Tibial nerve (tissue), 3 donors: ENCODE results near the gene HS3ST6.

ENCODE experiments used
- POLR2A ChIP-seq, 2 donors: fragments of 450-650 bp; IDR thresholded peaks; one replicate each; pipeline ENCODE4 v1.6.1; 2017; ENCODE audit warnings: antibody characterized with exemption in 2 of 2, mild to moderate bottlenecking in 2 of 2, moderate library complexity in 2 of 2
- TF ChIP-seq, protein P1 (sequence below), 5 experiments: fragments of 200-600 bp in 3 of 5; fragments of 450-650 bp in 2 of 5; sonication (generic) in 3 of 5; IDR thresholded peaks; one replicate each; pipeline ENCODE4 v1.5.1; 2016 to 2019; ENCODE audit warnings: antibody characterized with exemption in 5 of 5, mild to moderate bottlenecking in 3 of 5, moderate library complexity in 2 of 5

GRCh38 chr16:1900452-1900774 is 17.8 kb downstream of the HS3ST6 start:
- TF ChIP-seq, protein P1, sequence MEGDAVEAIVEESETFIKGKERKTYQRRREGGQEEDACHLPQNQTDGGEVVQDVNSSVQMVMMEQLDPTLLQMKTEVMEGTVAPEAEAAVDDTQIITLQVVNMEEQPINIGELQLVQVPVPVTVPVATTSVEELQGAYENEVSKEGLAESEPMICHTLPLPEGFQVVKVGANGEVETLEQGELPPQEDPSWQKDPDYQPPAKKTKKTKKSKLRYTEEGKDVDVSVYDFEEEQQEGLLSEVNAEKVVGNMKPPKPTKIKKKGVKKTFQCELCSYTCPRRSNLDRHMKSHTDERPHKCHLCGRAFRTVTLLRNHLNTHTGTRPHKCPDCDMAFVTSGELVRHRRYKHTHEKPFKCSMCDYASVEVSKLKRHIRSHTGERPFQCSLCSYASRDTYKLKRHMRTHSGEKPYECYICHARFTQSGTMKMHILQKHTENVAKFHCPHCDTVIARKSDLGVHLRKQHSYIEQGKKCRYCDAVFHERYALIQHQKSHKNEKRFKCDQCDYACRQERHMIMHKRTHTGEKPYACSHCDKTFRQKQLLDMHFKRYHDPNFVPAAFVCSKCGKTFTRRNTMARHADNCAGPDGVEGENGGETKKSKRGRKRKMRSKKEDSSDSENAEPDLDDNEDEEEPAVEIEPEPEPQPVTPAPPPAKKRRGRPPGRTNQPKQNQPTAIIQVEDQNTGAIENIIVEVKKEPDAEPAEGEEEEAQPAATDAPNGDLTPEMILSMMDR (IDR thresholded peaks at IDR 0.05): no peak
- TF ChIP-seq POLR2A (IDR thresholded peaks at IDR 0.05): no peak
